NCI-H460 (cell line): ENCODE results near the gene SYTL4. TPM values are rescaled to one million over a fixed set of nuclear protein-coding genes. Genes with fewer than 3 reads are reported as not detected.
A peak's percentile ranks its signal among the peaks of the same experiment; 100 is the strongest.

Source experiments
- DNase-seq: peaks from one replicate; pipeline ENCODE4 v3.0.0-alpha.2; 2016; ENCODE audit warnings: low read depth; ENCODE audit errors: extremely low read depth
- total RNA-seq: library from RNA; depleted of rRNA; stranded (reverse); fragments of >200 nt; shearing (Covaris generic); gene quantifications from 2 replicates; pipeline ENCODE4 v1.2.3, GENCODE V29; 2014

Gene SYTL4
- total RNA-seq, 1 experiment from 2014 or later: 9.7 TPM

DNA sequence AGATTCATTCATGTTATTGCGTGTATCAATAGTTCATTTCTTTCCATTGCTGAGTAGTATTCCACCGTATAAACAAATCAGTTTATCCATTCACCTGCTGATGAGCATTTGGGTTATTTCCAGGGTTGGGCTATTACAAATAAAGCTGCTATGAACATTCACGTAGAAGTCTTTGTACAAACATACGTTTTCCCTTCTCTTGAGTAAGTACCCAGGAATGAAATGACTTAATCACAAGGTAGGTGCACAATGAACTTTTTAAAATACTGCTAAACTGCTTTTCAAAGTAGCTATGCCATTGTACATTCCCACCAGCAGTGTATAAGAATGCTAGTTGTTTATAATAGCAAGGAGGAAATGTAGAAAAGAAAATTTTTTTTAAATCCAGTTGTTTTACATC lies 35.9 kb downstream of the SYTL4 start:
- DNase-seq: no peak

DNA sequence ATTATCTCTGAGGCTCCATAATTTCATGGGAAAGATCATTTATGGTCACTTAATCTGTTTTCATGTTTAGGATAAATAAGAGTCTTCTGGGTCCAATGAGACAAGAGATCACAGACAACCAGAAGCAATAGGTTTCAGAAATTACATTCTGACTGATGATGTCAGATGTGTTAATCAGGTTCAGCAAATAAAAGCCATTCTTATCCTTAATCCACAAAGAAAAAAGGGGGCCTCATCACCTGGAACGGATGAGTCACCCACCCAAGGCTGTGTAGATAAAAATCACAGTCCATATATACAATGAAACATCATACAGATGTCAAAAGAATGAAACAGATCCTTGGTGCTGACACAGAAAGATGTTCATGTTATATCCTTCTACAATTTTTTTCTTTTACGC lies 36.6 kb downstream of the SYTL4 start:
- no peak for DNase-seq

- DNase-seq: no peak
These were observed 44.4 kb downstream of the SYTL4 start for GRCh38 chrX:100687546-100687945.

DNA sequence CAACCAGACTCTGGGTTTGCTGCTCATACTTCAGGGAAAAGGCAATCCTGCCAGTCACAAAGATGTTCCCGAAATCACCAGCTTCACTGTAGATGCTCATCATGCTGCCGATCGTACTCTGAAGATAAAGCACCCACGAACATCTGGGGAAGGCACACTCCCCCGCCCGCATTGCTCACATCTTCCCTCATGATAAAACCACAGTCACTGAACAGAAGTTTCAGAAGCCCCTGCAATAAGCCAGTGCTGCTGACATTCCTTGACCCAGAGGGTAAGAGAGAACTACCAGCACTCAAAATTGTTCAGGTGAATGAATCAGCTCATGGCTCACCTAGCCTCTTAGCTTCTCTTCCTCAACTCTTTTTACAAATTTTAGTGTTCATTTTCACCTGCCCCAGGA lies 44.8 kb downstream of the SYTL4 start:
- DNase-seq: no peak

DNA sequence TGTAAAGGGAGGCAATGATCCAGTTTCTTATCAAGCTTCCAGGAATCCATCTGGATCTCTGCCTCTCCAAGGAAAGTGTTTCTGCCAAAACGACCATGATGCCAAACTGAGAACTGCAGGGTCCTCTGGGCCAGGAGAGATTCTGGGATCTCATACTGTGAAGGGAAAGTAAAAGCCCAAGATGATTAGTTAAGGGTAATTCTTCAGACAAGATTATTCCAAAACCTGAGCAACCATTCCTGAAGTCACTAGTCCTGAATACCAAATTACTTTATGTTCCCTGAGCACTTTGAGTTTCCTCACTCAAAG lies 46.0 kb downstream of the SYTL4 start:
- DNase-seq: no peak

GRCh38 chrX:100685284-100685996 lies 46.5 kb downstream of the SYTL4 start:
- peak; percentile 81 for DNase-seq

GRCh38 chrX:100682939-100683338 lies 49.0 kb downstream of the SYTL4 start:
- DNase-seq: no peak

DNA sequence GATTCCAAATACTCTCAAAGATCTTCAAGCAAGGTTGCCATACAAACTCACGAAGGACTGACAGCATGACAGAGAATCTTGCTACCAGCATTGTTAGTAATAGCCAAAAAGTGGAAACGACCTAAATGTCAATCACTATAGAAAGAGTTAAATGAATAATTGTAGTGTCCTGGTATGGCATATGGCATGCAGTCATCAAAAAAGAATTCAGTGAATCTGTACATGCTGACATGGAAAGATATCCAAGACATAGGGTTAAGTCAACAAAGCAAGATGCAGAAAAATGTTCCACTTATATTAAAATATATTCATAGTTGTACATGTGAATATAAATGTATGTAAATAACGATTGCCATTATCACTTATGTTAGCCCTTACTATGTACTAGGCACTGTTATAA lies 50.3 kb downstream of the SYTL4 start:
- DNase-seq: no peak

DNA sequence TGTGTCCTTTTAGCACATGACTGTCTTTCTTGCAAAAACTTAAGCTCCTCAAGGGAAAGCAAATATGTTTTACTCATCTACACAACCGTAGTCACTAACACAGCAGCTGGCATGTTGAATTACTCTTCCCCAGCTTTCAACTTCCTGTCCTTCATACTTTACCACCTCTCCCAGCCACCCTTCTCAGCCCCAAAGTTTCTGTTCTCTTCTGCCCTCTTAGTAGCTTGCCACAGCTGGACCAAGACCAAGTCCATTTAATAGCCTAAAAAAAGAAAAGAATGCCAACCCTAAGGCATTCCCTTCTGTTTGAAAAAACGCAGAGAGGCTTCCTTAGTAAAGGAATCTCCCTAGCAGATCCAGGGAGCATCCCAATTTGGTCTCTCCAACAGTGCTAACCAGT lies 51.2 kb downstream of the SYTL4 start:
- DNase-seq: no peak

- DNase-seq: no peak
These were observed 54.2 kb downstream of the SYTL4 start for GRCh38 chrX:100677611-100678181.

DNA sequence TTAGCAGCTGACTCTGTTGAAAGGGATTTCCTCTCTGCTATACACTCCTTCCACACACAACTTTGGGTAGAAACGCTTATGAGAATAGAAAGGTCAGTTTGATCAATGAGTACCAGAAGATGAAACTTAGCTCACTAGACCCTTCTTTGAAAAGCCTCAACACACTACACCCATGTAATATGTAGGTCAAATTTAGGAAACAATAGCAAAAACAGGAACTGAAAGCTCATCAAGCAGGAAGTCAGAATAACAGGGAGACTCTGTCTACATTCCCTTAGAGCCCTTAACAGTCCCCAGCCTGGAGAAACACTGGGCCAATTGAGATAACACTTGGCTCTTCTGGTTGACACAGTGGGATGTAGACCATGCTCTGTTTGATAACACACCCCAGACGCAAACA lies 57.2 kb downstream of the SYTL4 start:
- no peak for DNase-seq

GRCh38 chrX:100673397-100673953 lies 58.4 kb downstream of the SYTL4 start:
- DNase-seq: no peak

DNA sequence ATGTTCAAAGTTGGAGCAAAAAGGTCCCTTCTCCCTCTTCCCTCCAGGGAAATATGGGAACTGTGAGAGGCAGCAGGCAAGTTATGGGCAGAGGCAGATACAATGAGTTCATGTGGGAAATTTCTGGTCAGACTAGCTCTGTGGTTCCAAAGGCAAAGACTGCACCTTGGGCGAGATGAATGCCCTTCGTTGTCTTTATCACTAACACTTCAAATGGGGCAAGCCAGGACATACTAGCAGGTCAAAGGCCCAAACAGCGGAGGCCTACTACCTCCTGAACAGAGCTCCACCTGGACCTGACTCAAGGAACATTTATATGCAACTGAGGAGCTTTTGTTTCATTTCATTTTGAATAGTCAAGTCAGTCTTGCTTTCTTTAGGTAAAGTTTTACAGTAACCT lies 59.0 kb downstream of the SYTL4 start:
- no peak for DNase-seq

GRCh38 chrX:100663642-100664041 lies 68.3 kb downstream of the SYTL4 start:
- DNase-seq: no peak

- DNase-seq: no peak
These were observed 69.1 kb downstream of the SYTL4 start for GRCh38 chrX:100662796-100663195.

DNA sequence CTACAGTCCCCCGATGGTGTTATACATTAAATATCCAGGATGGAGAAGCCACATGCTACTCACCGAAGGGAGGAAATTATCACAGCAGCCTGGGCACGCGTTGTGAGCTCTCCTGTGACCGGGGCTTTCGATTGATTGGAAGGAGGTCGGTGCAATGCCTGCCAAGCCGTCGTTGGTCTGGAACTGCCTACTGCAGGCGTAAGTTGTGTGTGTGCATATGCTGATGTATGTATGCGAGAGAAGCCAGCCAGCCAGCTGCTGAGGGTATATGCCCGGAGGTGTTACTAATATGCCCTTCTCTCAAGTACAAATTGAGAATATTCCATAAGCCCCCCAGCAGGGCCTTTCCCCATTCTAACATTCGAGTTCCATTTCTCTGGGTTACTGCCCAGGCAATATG lies 69.8 kb downstream of the SYTL4 start:
- DNase-seq: no peak

DNA sequence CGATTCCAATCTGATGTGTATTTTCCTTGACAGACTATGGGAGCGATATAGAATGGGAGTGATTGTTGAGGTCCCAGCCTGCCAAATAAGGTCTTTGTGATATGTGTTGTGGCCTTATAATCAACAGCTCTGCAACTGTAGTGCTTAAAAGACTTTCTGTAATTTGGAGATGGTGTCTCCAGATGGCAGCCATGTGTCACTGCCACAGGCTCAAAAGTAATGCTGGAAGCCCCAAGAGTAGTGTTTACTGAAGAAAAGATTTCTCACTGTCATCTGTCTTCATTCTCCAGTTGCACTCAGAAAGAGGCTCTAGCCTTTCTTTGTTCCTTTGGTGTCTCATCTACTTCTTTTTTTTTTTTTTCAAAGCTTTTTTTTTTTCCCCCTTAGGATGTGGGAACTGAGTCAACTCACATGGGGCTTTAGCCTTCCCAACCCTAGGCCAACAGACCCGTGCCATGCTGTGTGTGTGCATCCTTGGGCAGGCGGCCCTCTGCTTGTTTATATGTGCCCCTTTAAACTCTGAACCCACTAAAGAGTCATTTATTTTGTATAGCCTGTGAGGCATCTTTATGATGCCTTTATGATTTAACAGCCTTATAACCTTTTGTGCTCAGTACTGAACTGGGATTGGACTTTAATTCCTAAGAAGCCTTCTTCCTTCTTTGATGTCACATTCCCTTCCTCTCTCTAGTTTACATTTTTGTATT lies 72.3 kb downstream of the SYTL4 start:
- no peak for DNase-seq

- DNase-seq: no peak
These were observed 73.0 kb downstream of the SYTL4 start for GRCh38 chrX:100658941-100659381.

- DNase-seq: peak; percentile 46
These were observed 77.7 kb downstream of the SYTL4 start for GRCh38 chrX:100654261-100654660.

GRCh38 chrX:100652266-100652665 lies 79.7 kb downstream of the SYTL4 start:
- DNase-seq: no peak

GRCh38 chrX:100650841-100651240 lies 81.1 kb downstream of the SYTL4 start:
- DNase-seq: no peak
